GM18520 (cell line): ENCODE results near the gene OR52B2.

Experiments used
- ATAC-seq: cut with Tn5 transposase; IDR thresholded peaks from one replicate; pipeline ENCODE4 v1.9.1; 2021; ENCODE audit not compliant: unreplicated experiment

The OR52B2 gene

GRCh38 chr11:6170226-6170625 is at the start of gene OR52B2:
Gene OR52B2 (minus strand): TSS chr11:6170326. CDS start chr11:6170326, 0 bp downstream.
- ATAC-seq = no peak

- ATAC-seq = no peak
These were observed 49.2 kb upstream of the OR52B2 start for GRCh38 chr11:6219359-6219758.

- no peak for ATAC-seq
These were observed 47.6 kb upstream of the OR52B2 start for GRCh38 chr11:6217722-6218121.

- no peak for ATAC-seq
These were observed 46.4 kb upstream of the OR52B2 start for GRCh38 chr11:6216501-6216900.

GRCh38 chr11:6214530-6214929 is 44.4 kb upstream of the OR52B2 start:
- no peak for ATAC-seq

GRCh38 chr11:6210274-6210955 is 40.3 kb upstream of the OR52B2 start:
- no peak for ATAC-seq

GRCh38 chr11:6209801-6210200 is 39.7 kb upstream of the OR52B2 start:
- no peak for ATAC-seq

GRCh38 chr11:6206456-6207180 is 36.5 kb upstream of the OR52B2 start:
- ATAC-seq = no peak

GRCh38 chr11:6205366-6205765 is 35.2 kb upstream of the OR52B2 start, which contains the start of gene C11orf42:
Gene C11orf42 (plus strand): TSS chr11:6205557. CDS start chr11:6205616, 59 bp downstream.
- no peak for ATAC-seq

GRCh38 chr11:6204706-6205105 is 34.6 kb upstream of the OR52B2 start:
- ATAC-seq = no peak

- ATAC-seq = peak; percentile 57
These were observed 33.2 kb upstream of the OR52B2 start for GRCh38 chr11:6203327-6203726.

- ATAC-seq = no peak
These were observed 31.9 kb upstream of the OR52B2 start for GRCh38 chr11:6202041-6202440.

- ATAC-seq = no peak
These were observed 31.4 kb upstream of the OR52B2 start for GRCh38 chr11:6201481-6201880.

GRCh38 chr11:6200975-6201374 is 30.8 kb upstream of the OR52B2 start:
- no peak for ATAC-seq

- no peak for ATAC-seq
These were observed 29.2 kb upstream of the OR52B2 start, which contains the start of gene OR52W1 for GRCh38 chr11:6199174-6199810. Gene OR52W1 (plus strand): TSS chr11:6199224. CDS start chr11:6199224, 0 bp downstream.

GRCh38 chr11:6197466-6198200 is 27.5 kb upstream of the OR52B2 start:
- ATAC-seq = no peak

- ATAC-seq = peak; percentile 40
These were observed 26.3 kb upstream of the OR52B2 start for GRCh38 chr11:6196396-6196795.

GRCh38 chr11:6194065-6194581 is 24.0 kb upstream of the OR52B2 start:
- no peak for ATAC-seq

- ATAC-seq = no peak
These were observed 21.6 kb upstream of the OR52B2 start for GRCh38 chr11:6191742-6192141.

GRCh38 chr11:6175440-6175839 is 5.3 kb upstream of the OR52B2 start:
- ATAC-seq = no peak
